A673 (cell line): ENCODE data around the gene AKNA.

Experiments
- CTCF ChIP-seq: fragments of 300-800, 200-600 bp; sonication (generic); conservative IDR thresholded peaks from 2 replicates; pipeline ENCODE4 v1.5.1; 2017; ENCODE audit warnings: low read depth, mild to moderate bottlenecking, antibody characterized with exemption, low read length, moderate library complexity, mixed read lengths
- EZH2 ChIP-seq: fragments of 200-600 bp; sonication (generic); IDR thresholded peaks from 2 replicates; pipeline ENCODE4 v1.6.1; 2017; ENCODE audit warnings: borderline replicate concordance, low read depth, mild to moderate bottlenecking, mixed read lengths, antibody characterized with exemption, low read length; ENCODE audit not compliant: poor library complexity, severe bottlenecking

DNA sequence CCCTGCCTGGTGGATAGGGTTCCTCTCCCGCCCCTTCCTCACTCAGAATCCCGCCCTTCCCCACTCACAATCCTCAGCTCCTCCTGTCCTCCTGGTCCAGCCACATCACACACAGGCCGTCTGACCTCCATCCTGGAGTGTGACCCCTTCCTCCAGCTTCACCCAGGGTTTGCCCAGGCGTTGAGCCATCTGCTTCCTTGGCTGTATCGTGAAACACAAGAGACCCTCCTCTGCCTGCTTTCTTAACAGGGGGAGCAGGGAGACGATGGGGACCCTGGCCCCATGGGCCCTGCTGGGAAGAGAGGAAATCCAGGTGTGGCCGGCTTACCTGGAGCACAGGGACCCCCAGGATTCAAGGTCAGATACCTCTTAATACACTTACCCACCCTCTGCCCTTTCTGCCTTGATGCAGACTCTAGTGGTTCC, 97.2 kb downstream of the AKNA start:
- no peak for TF ChIP-seq CTCF
- TF ChIP-seq EZH2: no peak
